Central memory CD8-positive, alpha-beta T cell (primary cell): ENCODE results near the gene CCDC78.

Source experiments
- ATAC-seq: fragments of 150-1000 bp; cut with Tn5 transposase; replicated peaks from 2 replicates; pipeline ENCODE4 v1.10.0; 2022; ENCODE audit warnings: mild to moderate bottlenecking, moderate FRiP score, moderate number of reproducible peaks; ENCODE audit not compliant: poor library complexity, severe bottlenecking; ENCODE audit errors: extremely low read depth
- DNase-seq, 2 donors: peaks; one replicate each; pipeline ENCODE4 v3.0.0; 2021; ENCODE audit warnings: low spot score in 2 of 2
- H3K27ac Mint-ChIP-seq: one replicate; pipeline ENCODE4 v1.8.0; 2022; ENCODE audit warnings: low read depth, mild to moderate bottlenecking, moderate library complexity, mixed read lengths
- H3K27me3 Mint-ChIP-seq: one replicate; pipeline ENCODE4 v1.8.0; 2022; ENCODE audit warnings: mixed read lengths
- H3K36me3 Mint-ChIP-seq: one replicate; pipeline ENCODE4 v1.8.0; 2022; ENCODE audit warnings: mild to moderate bottlenecking, moderate library complexity, mixed read lengths; ENCODE audit not compliant: insufficient read depth
- H3K4me1 Mint-ChIP-seq: one replicate; pipeline ENCODE4 v1.8.0; 2022; ENCODE audit warnings: mixed read lengths
- H3K4me3 Mint-ChIP-seq: one replicate; pipeline ENCODE4 v1.8.0; 2022; ENCODE audit warnings: mild to moderate bottlenecking, moderate library complexity, mixed read lengths
- H3K9me3 Mint-ChIP-seq: one replicate; pipeline ENCODE4 v1.8.0; 2022; ENCODE audit warnings: mixed read lengths

The CCDC78 gene

GRCh38 chr16:675884-676564, 50.2 kb downstream of the CCDC78 start:
- ATAC-seq (no peak), DNase-seq (no peak)
- H3K27me3 Mint-ChIP-seq, result no peaks in the 10 kb centered on the region
- H3K27ac Mint-ChIP-seq, result no peak overlapping the region
- H3K4me3 Mint-ChIP-seq, result no peak overlapping the region
- peaks cover 15% of the 10 kb centered on the region for H3K36me3 Mint-ChIP-seq
- peaks cover 11% of the 10 kb centered on the region for H3K4me1 Mint-ChIP-seq
- no peaks in the 10 kb centered on the region for H3K9me3 Mint-ChIP-seq

DNA sequence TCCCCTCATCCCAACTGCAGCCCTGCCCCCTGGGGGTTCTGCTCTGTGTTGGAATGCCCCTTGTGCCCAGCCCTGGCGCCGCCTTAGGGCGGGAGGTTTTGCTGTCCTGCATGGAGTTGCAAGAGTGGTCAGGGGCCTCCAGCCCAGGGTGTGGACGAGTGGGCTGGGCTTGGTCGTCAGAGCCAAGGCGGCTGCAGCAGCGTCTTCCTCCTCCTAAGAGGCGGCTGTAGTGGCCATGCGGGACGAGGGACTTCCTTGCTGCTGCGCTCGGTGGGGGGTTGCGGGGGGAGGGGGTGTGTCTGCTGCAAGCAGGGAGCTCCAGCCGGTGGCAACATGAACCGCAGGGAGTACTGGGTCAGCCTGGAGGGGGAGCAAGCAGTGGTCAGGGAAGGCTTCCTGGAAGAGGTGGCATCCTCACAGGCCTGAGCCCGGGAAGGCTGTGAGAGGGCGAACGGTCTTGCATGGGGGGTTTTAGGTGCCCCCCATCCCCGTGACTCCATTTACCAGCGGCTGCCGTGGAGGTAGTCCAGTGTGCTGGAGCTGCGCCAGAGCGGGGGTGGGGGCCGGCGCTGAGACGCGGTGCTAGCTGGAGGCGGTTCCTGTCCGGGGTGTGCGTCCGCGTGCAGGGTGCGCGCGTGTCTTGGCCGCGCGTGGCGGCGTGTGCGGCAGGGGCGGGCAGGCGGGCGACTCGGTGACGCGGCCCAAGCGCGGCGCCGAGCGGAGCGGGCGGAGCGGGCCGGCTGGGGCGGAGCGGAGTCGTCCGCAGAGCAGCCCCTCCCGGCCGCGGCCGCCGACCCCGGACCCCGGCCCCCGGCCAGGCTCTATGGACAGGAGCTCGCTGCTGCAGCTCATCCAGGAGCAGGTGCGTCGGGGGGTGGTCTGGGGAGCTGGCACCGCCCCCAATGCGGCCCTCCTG, 51.0 kb downstream of the CCDC78 start, which contains the start of gene RHBDL1:
RHBDL1 (plus strand) TSS at position 704 of the 916 bp plus-strand sequence; CDS start at position 824, 120 bp downstream.
- ATAC-seq (no peak), DNase-seq (no peak)
- H3K27ac Mint-ChIP-seq, result no peak within 1 kb of the TSS
- H3K27me3 Mint-ChIP-seq, result no peaks in the 10 kb centered on the region
- no peaks in the 10 kb centered on the region for H3K9me3 Mint-ChIP-seq
- H3K4me1 Mint-ChIP-seq, result peaks cover 9% of the 10 kb centered on the region
- peak within 1 kb of the TSS; percentile 50 for H3K4me3 Mint-ChIP-seq
- peaks cover 13% of the 10 kb centered on the region for H3K36me3 Mint-ChIP-seq

DNA sequence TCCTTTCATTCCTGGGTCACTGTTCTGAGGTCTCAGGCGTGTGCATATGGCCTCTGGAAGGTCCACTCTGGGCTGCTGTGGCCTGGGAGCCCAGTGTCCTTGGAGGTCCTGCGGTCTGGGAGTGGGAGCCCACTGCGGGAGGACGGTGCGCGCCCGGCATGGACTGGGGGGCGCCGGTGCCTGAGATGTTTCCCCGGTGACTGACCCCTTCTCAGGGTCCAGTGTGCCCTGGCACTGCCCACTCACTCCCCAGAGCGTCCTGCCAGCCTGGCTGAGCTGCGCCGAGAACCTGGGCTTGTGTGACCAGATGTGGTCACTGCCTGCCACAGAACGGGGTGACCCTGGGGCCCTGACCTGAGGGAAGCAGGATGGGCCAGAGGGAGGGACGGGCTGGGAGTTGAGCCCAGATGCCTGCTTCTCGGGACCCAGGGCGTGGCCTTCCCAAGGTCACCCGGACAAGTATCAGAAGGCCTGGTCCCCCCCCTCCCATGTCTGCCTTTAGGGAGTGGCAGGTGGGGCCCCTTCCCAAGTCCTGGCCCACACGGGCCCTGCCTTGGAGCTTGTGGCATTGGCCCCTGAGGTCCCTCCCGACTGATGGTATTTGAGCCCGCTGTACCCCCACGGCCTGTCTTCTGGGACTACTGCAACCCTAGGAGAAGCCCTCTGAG, 51.9 kb downstream of the CCDC78 start:
- Mint-ChIP-seq H3K27ac (no peak overlapping the region), H3K4me1 (peaks cover 6% of the 10 kb centered on the region), H3K4me3 (peak overlapping the region; percentile 50), H3K27me3 (no peaks in the 10 kb centered on the region), H3K9me3 (no peaks in the 10 kb centered on the region), H3K36me3 (peaks cover 14% of the 10 kb centered on the region)
- DNase-seq, result no peak
- ATAC-seq, result no peak

DNA sequence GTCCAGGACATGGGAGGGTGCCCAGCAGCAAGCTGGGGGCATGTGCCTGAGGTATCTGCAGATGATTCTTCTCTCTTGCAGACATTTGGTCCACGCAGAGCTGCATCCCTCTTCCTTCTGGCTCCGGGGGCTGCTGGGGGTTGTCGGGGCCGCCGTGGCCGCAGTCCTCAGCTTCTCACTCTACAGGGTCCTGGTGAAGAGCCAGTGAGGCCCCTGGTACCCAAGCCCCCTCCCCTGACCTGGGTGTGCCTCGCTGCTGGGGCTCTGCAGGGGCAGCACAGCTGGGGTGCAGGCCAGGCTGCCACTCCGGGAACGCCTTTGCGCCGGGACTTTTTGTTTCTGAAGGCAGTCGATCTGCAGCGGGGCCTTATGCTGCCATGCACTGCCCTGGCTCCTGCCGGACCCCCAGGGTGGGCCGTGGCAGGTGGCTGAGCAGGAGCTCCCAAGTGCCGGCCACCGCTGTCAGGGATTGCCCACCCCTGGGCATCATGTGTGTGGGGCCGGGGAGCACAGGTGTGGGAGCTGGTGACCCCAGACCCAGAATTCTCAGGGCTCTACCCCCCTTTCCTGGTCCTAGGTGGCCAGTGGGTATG, 52.7 kb downstream of the CCDC78 start:
- Mint-ChIP-seq H3K9me3 (no peaks in the 10 kb centered on the region), H3K36me3 (peaks cover 11% of the 10 kb centered on the region), H3K4me1 (peaks cover 6% of the 10 kb centered on the region), H3K27me3 (no peaks in the 10 kb centered on the region), H3K4me3 (no peak overlapping the region), H3K27ac (no peak overlapping the region)
- ATAC-seq (no peak), DNase-seq (no peak)

DNA sequence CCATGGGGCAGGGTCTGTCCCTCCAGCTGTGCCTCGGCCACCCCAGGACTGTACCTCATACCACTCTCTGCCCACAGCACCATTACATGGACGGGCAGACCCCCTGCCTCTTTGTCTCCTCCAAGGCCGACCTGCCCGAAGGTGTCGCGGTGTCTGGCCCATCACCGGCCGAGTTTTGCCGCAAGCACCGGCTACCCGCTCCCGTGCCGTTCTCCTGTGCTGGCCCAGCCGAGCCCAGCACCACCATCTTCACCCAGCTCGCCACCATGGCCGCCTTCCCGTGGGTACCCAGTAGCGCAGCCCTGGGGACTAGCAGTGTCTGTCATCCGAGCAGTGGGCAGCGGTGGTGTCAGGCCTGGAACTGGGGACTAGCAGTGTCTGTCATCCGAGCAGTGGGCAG, 53.4 kb downstream of the CCDC78 start:
- no peak overlapping the region for H3K4me3 Mint-ChIP-seq
- DNase-seq (no peak), ATAC-seq (no peak)
- H3K36me3 Mint-ChIP-seq, result peaks cover 11% of the 10 kb centered on the region
- H3K9me3 Mint-ChIP-seq, result no peaks in the 10 kb centered on the region
- H3K27ac Mint-ChIP-seq, result no peak overlapping the region
- no peaks in the 10 kb centered on the region for H3K27me3 Mint-ChIP-seq
- H3K4me1 Mint-ChIP-seq, result peaks cover 6% of the 10 kb centered on the region
